Tibial artery (tissue), 4 donors: Measurements from ENCODE around the gene FOXL1.

Experiments used
- DNase-seq, 2 donors: peaks; one replicate each; pipeline ENCODE4 v3.0.0-alpha.2; 2019
- H3K27ac ChIP-seq, 2 donors: fragments of 200-600 bp; sonication (generic) in 1 of 2; 1 replicate in 1 of 2; 2 replicates in 1 of 2; pipeline ENCODE4 v1.5.1; 2018 to 2019; ENCODE audit warnings: mild to moderate bottlenecking in 1 of 2
- H3K27me3 ChIP-seq, 2 donors: fragments of 200-600 bp; sonication (generic) in 1 of 2; one replicate each; pipeline versions ENCODE4 v1.5.1 to v1.6.0; 2016 to 2019
- H3K36me3 ChIP-seq, 3 donors: fragments of 200-600 bp; sonication (generic) in 2 of 3; one replicate each; pipeline ENCODE4 v1.5.1; 2016 to 2019; ENCODE audit warnings: mild to moderate bottlenecking in 2 of 3
- H3K4me1 ChIP-seq, 4 donors: fragments of 200-600 bp; sonication (generic) in 2 of 4; 1 replicate in 3 of 4; 2 replicates in 1 of 4; pipeline ENCODE4 v1.5.1; 2016 to 2019
- H3K4me3 ChIP-seq, 2 donors: fragments of 200-600 bp; sonication (generic) in 1 of 2; 1 replicate in 1 of 2; 2 replicates in 1 of 2; pipeline ENCODE4 v1.5.1; 2018 to 2019; ENCODE audit warnings: mild to moderate bottlenecking in 2 of 2
- H3K9me3 ChIP-seq, 3 donors: fragments of 200-600 bp; sonication (generic) in 1 of 3; one replicate each; pipeline ENCODE4 v1.5.1; 2016 to 2019
- CTCF ChIP-seq, 2 experiments: fragments of 200-600 bp in 1 of 2; fragments of 450-650 bp in 1 of 2; IDR thresholded peaks; one replicate each; pipeline ENCODE4 v1.5.1; 2017 to 2019; ENCODE audit warnings: antibody characterized with exemption in 2 of 2, mild to moderate bottlenecking in 1 of 2, moderate library complexity in 1 of 2
- intact Hi-C: fragments of 100-400 bp; cut with DNase I; formaldehyde crosslinking; loops from one replicate; pipeline ENCODE4 v1.15.0; 2023; ENCODE audit warnings: low total_unique reads

Gene FOXL1

GRCh38 chr16:86545481-86545880, 32.9 kb upstream of the FOXL1 start:
- DNase-seq, result no peak
- Histone ChIP-seq H3K9me3 (no peaks in the 10 kb centered on the region), H3K27ac (no peak overlapping the region), H3K4me3 (no peak overlapping the region), H3K4me1 (peaks cover 0 to 6% (median 0%) of the 10 kb centered on the region in 4 donors), H3K36me3 (peaks cover 49 to 85% (median 81%) of the 10 kb centered on the region in 3 donors), H3K27me3 (no peaks in the 10 kb centered on the region)
- intact Hi-C loops, result no loop called here
- TF ChIP-seq CTCF (IDR thresholded peaks at IDR 0.05), result no peak

GRCh38 chr16:86545954-86546637, 32.3 kb upstream of the FOXL1 start:
- no peak overlapping the region for H3K4me3 ChIP-seq
- peaks cover 0 to 6% (median 0%) of the 10 kb centered on the region in 4 donors for H3K4me1 ChIP-seq
- H3K9me3 ChIP-seq, result no peaks in the 10 kb centered on the region
- peaks cover 42 to 85% (median 81%) of the 10 kb centered on the region in 3 donors for H3K36me3 ChIP-seq
- no peak for TF ChIP-seq CTCF (IDR thresholded peaks at IDR 0.05)
- no peaks in the 10 kb centered on the region for H3K27me3 ChIP-seq
- intact Hi-C loops, result no loop called here
- DNase-seq, result no peak
- H3K27ac ChIP-seq, result no peak overlapping the region

- intact Hi-C loops, result no loop called here
- Histone ChIP-seq H3K4me1 (peaks cover 0 to 6% (median 0%) of the 10 kb centered on the region in 4 donors), H3K36me3 (peaks cover 37 to 85% (median 76%) of the 10 kb centered on the region in 3 donors), H3K9me3 (no peaks in the 10 kb centered on the region), H3K27ac (no peak overlapping the region), H3K4me3 (no peak overlapping the region), H3K27me3 (no peaks in the 10 kb centered on the region)
- no peak for TF ChIP-seq CTCF (IDR thresholded peaks at IDR 0.05)
- DNase-seq, result no peak
Measured at GRCh38 chr16:86546638-86547013, 31.7 kb upstream of the FOXL1 start.

GRCh38 chr16:86547286-86547685, 31.1 kb upstream of the FOXL1 start:
- Histone ChIP-seq H3K4me1 (peaks cover 0 to 6% (median 0%) of the 10 kb centered on the region in 4 donors), H3K27me3 (no peaks in the 10 kb centered on the region), H3K36me3 (peaks cover 30 to 85% (median 69%) of the 10 kb centered on the region in 3 donors), H3K4me3 (no peak overlapping the region), H3K27ac (no peak overlapping the region), H3K9me3 (no peaks in the 10 kb centered on the region)
- no peak for TF ChIP-seq CTCF (IDR thresholded peaks at IDR 0.05)
- intact Hi-C loops, result no loop called here
- no peak for DNase-seq

GRCh38 chr16:86549076-86549892, 29.1 kb upstream of the FOXL1 start:
- Histone ChIP-seq H3K27me3 (no peaks in the 10 kb centered on the region), H3K27ac (no peak overlapping the region), H3K9me3 (no peaks in the 10 kb centered on the region), H3K36me3 (peaks cover 28 to 70% (median 56%) of the 10 kb centered on the region in 3 donors), H3K4me3 (no peak overlapping the region), H3K4me1 (peaks cover 0 to 19% (median 8%) of the 10 kb centered on the region in 4 donors)
- DNase-seq, result no peak
- TF ChIP-seq CTCF (IDR thresholded peaks at IDR 0.05), result no peak
- intact Hi-C loops, result no loop called here
